Measurements from ENCODE around the gene BZW2. TPM values are rescaled to one million over a fixed set of nuclear protein-coding genes. Genes with fewer than 3 reads are reported as not detected.

The BZW2 gene
- total and polyA plus RNA-seq, 8 donors = 25.5 to 110 (median 67.3) TPM

- 84 to 95% (median 93%) methylated on average over 3 of the region's 3 CpGs for WGBS, 5 donors
Measured at GRCh38 chr7:16730937-16731336, 85.0 kb downstream of the BZW2 start.

GRCh38 chr7:16732828-16733227 is 86.8 kb downstream of the BZW2 start:
- H3K4me1 ChIP-seq = no peaks in the 10 kb centered on the region
- WGBS, 5 donors = 94 to 98% (median 97%) methylated on average over 4 of the region's 4 CpGs
- no peak overlapping the region for H3K4me3 ChIP-seq
- no peaks in the 10 kb centered on the region for H3K9me3 ChIP-seq
- intact Hi-C loops (cut with DNase I; ENCODE audit: low total_unique reads) = no loop called here
- H3K36me3 ChIP-seq = no peaks in the 10 kb centered on the region
- TF ChIP-seq EP300 (IDR thresholded peaks at IDR 0.05) (no peak), POLR2A (IDR thresholded peaks at IDR 0.05) (no peak), CTCF (IDR thresholded peaks at IDR 0.05) (no peak), POLR2AphosphoS5 (IDR thresholded peaks at IDR 0.05) (no peak)
- no peak overlapping the region for H3K27ac ChIP-seq
- no peaks in the 10 kb centered on the region for H3K27me3 ChIP-seq
- no peak for DNase-seq

More at GRCh38 chr7:16730937-16731336, 85.0 kb downstream of the BZW2 start:
- Histone ChIP-seq H3K9me3 (no peaks in the 10 kb centered on the region), H3K27me3 (no peaks in the 10 kb centered on the region), H3K27ac (no peak overlapping the region), H3K36me3 (no peaks in the 10 kb centered on the region), H3K4me3 (no peak overlapping the region), H3K4me1 (no peaks in the 10 kb centered on the region)
- TF ChIP-seq POLR2A (IDR thresholded peaks at IDR 0.05) (no peak), POLR2AphosphoS5 (IDR thresholded peaks at IDR 0.05) (no peak), EP300 (IDR thresholded peaks at IDR 0.05) (no peak), CTCF (IDR thresholded peaks at IDR 0.05) (no peak)
- no peak for DNase-seq
- intact Hi-C loops (cut with DNase I; ENCODE audit: low total_unique reads) = no loop called here

- TF ChIP-seq POLR2AphosphoS5 (IDR thresholded peaks at IDR 0.05) = no peak
- no peak for TF ChIP-seq POLR2A (IDR thresholded peaks at IDR 0.05)
- TF ChIP-seq EP300 (IDR thresholded peaks at IDR 0.05) = no peak
- TF ChIP-seq CTCF (IDR thresholded peaks at IDR 0.05) = no peak
- Histone ChIP-seq H3K27ac (no peak overlapping the region), H3K36me3 (no peaks in the 10 kb centered on the region), H3K27me3 (no peaks in the 10 kb centered on the region), H3K4me3 (no peak overlapping the region), H3K9me3 (no peaks in the 10 kb centered on the region), H3K4me1 (no peaks in the 10 kb centered on the region)
- DNase-seq = no peak
- 86 to 93% (median 89%) methylated on average over 7 of the region's 7 CpGs for WGBS, 5 donors
- intact Hi-C loops (cut with DNase I; ENCODE audit: low total_unique reads) = no loop called here
Measured at GRCh38 chr7:16734148-16734726, 88.3 kb downstream of the BZW2 start.

- TF ChIP-seq POLR2AphosphoS5 (IDR thresholded peaks at IDR 0.05) = no peak
- no peak for TF ChIP-seq EP300 (IDR thresholded peaks at IDR 0.05)
- DNase-seq = no peak
- Histone ChIP-seq H3K27me3 (no peaks in the 10 kb centered on the region), H3K4me1 (no peaks in the 10 kb centered on the region), H3K4me3 (no peak overlapping the region), H3K36me3 (no peaks in the 10 kb centered on the region), H3K9me3 (no peaks in the 10 kb centered on the region), H3K27ac (no peak overlapping the region)
- intact Hi-C loops (cut with DNase I; ENCODE audit: low total_unique reads) = no loop called here
- 84 to 89% (median 86%) methylated on average over 4 of the region's 4 CpGs for WGBS, 5 donors
Measured at GRCh38 chr7:16735020-16735419, 89.0 kb downstream of the BZW2 start.

- H3K9me3 ChIP-seq = no peaks in the 10 kb centered on the region
- H3K4me3 ChIP-seq = no peak overlapping the region
- H3K4me1 ChIP-seq = peaks cover 0 to 17% (median 2%) of the 10 kb centered on the region in 4 donors
- H3K27ac ChIP-seq = no peak overlapping the region
- H3K27me3 ChIP-seq = no peaks in the 10 kb centered on the region
- 89 to 95% (median 94%) methylated on average over 5 of the region's 5 CpGs for WGBS, 5 donors
- intact Hi-C loops (cut with DNase I; ENCODE audit: low total_unique reads) = no loop called here
- DNase-seq = no peak
- no peaks in the 10 kb centered on the region for H3K36me3 ChIP-seq
- TF ChIP-seq CTCF (IDR thresholded peaks at IDR 0.05) (no peak), EP300 (IDR thresholded peaks at IDR 0.05) (no peak), POLR2A (IDR thresholded peaks at IDR 0.05) (no peak), POLR2AphosphoS5 (IDR thresholded peaks at IDR 0.05) (no peak)
Measured at GRCh38 chr7:16738011-16738688, 92.2 kb downstream of the BZW2 start.

All from stomach (tissue), 9 donors.